HEK293 (cell line): ENCODE data around the gene FXYD5.

Experiments
- CTCF ChIA-PET: fragments of 350-600 bp; formaldehyde crosslinking; extraction: SDS; loops from one replicate; lab custom pipeline; 2021; ENCODE audit warnings: antibody characterized with exemption; lab: Yijun Ruan, JAX
- POLR2A ChIA-PET: fragments of 300-600 bp; formaldehyde crosslinking; extraction: SDS; loops from one replicate; lab custom pipeline; 2020; ENCODE audit warnings: antibody characterized with exemption, inconsistent platforms; lab: Yijun Ruan, JAX
- H3K27ac ChIP-seq: fragments of 200-500 bp; sonication (Bioruptor generic); 2 replicates; pipeline ENCODE4 v1.5.1; 2014; ENCODE audit warnings: low read depth, low read length, control low read depth, inconsistent platforms; ENCODE audit errors: extremely low read depth
- H3K36me3 ChIP-seq, 2 experiments: fragments of 200-500 bp in 1 of 2; sonication (Bioruptor generic) in 1 of 2; 1 replicate in 1 of 2; 2 replicates in 1 of 2; pipeline ENCODE4 v1.5.1; 2014 to 2017; ENCODE audit warnings: inconsistent platforms in 2 of 2, low read length in 2 of 2; ENCODE audit not compliant: control insufficient read depth in 2 of 2, insufficient read depth in 1 of 2
- H3K4me1 ChIP-seq: fragments of 200-500 bp; sonication (Bioruptor generic); 2 replicates; pipeline ENCODE4 v1.5.1; 2014; ENCODE audit warnings: mild to moderate bottlenecking, low read length, inconsistent platforms; ENCODE audit not compliant: control insufficient read depth, insufficient read depth
- H3K4me3 ChIP-seq: 2 replicates; pipeline ENCODE4 v1.5.1; 2011; ENCODE audit warnings: low read depth, mild to moderate bottlenecking, control low read depth, low read length, moderate library complexity
- H3K9me3 ChIP-seq: fragments of 200-500 bp; sonication (Bioruptor generic); 2 replicates; pipeline ENCODE4 v1.5.1; 2014; ENCODE audit warnings: low read depth, low read length, inconsistent platforms; ENCODE audit not compliant: control insufficient read depth, insufficient read depth
- BCL11B ChIP-seq: fragments of 450-650 bp; formaldehyde crosslinking; IDR thresholded peaks from 2 replicates; pipeline ENCODE4 v1.5.1; 2016; ENCODE audit warnings: low read depth, missing biosample characterization, missing genetic modification characterization
- EGR2 ChIP-seq: fragments of 450-650 bp; formaldehyde crosslinking; IDR thresholded peaks from 2 replicates; pipeline ENCODE4 v1.5.1; 2016; ENCODE audit warnings: low read depth, missing biosample characterization, missing genetic modification characterization
- IKZF3 ChIP-seq: fragments of 450-650 bp; IDR thresholded peaks from 2 replicates; pipeline ENCODE4 v1.5.0; 2018; ENCODE audit warnings: missing biosample characterization, mild to moderate bottlenecking, missing genetic modification characterization, moderate library complexity
- KLF8 ChIP-seq: fragments of 450-650 bp; formaldehyde crosslinking; IDR thresholded peaks from 2 replicates; pipeline ENCODE4 v1.5.1; 2016; ENCODE audit warnings: missing biosample characterization, missing genetic modification characterization
- PRDM2 ChIP-seq: fragments of 450-650 bp; formaldehyde crosslinking; IDR thresholded peaks from 2 replicates; pipeline ENCODE4 v1.5.1; 2016; ENCODE audit warnings: missing biosample characterization, missing genetic modification characterization, borderline replicate concordance
- REST ChIP-seq: fragments of 450-650 bp; formaldehyde crosslinking; IDR thresholded peaks from 2 replicates; pipeline ENCODE4 v1.5.1; 2016; ENCODE audit warnings: missing biosample characterization, missing genetic modification characterization
- SP2 ChIP-seq: fragments of 450-650 bp; formaldehyde crosslinking; IDR thresholded peaks from 2 replicates; pipeline ENCODE4 v1.5.1; 2016; ENCODE audit warnings: missing biosample characterization, missing genetic modification characterization
- ZFHX2 ChIP-seq: fragments of 450-650 bp; formaldehyde crosslinking; conservative IDR thresholded peaks from 2 replicates; pipeline ENCODE4 v1.5.1; 2016; ENCODE audit warnings: missing biosample characterization, missing genetic modification characterization
- ZNF169 ChIP-seq: fragments of 450-650 bp; formaldehyde crosslinking; IDR thresholded peaks from 2 replicates; pipeline ENCODE4 v1.5.1; 2016; ENCODE audit warnings: missing biosample characterization, missing genetic modification characterization
- ZNF214 ChIP-seq: fragments of 450-650 bp; formaldehyde crosslinking; IDR thresholded peaks from 2 replicates; pipeline ENCODE4 v1.5.1; 2017; ENCODE audit warnings: missing biosample characterization, mild to moderate bottlenecking, missing genetic modification characterization, borderline replicate concordance
- ZNF280C ChIP-seq: fragments of 450-650 bp; formaldehyde crosslinking; IDR thresholded peaks from 2 replicates; pipeline ENCODE4 v1.5.1; 2016; ENCODE audit warnings: missing biosample characterization, missing genetic modification characterization
- ZNF335 ChIP-seq: fragments of 450-650 bp; formaldehyde crosslinking; conservative IDR thresholded peaks from 2 replicates; pipeline ENCODE4 v1.5.1; 2016; ENCODE audit warnings: missing biosample characterization, missing genetic modification characterization
- ZNF362 ChIP-seq: fragments of 450-650 bp; formaldehyde crosslinking; IDR thresholded peaks from 2 replicates; pipeline ENCODE4 v1.5.1; 2016; ENCODE audit warnings: missing biosample characterization, missing genetic modification characterization
- ZNF416 ChIP-seq: fragments of 450-650 bp; formaldehyde crosslinking; IDR thresholded peaks from 2 replicates; pipeline ENCODE4 v1.5.1; 2016; ENCODE audit warnings: missing biosample characterization, missing genetic modification characterization
- ZNF488 ChIP-seq: fragments of 450-650 bp; formaldehyde crosslinking; IDR thresholded peaks from 2 replicates; pipeline ENCODE4 v1.5.1; 2016; ENCODE audit warnings: missing biosample characterization, missing genetic modification characterization
- ZNF677 ChIP-seq: fragments of 450-650 bp; IDR thresholded peaks from 2 replicates; pipeline ENCODE4 v1.5.0; 2018; ENCODE audit warnings: missing biosample characterization, mild to moderate bottlenecking, missing genetic modification characterization, moderate library complexity
- ZNF692 ChIP-seq: fragments of 450-650 bp; formaldehyde crosslinking; IDR thresholded peaks from 2 replicates; pipeline ENCODE4 v1.5.1; 2016; ENCODE audit warnings: missing biosample characterization, missing genetic modification characterization
- ZNF76 ChIP-seq: fragments of 450-650 bp; formaldehyde crosslinking; IDR thresholded peaks from 2 replicates; pipeline ENCODE4; 2016; ENCODE audit warnings: low read depth, missing biosample characterization, missing genetic modification characterization, borderline replicate concordance

Gene FXYD5

GRCh38 chr19:35141837-35142605 lies 12.5 kb upstream of the FXYD5 start (continued):
- TF ChIP-seq ZNF214 (tag by site-specific recombination) (no peak), ZNF677 (tag by site-specific recombination) (no peak), ZNF362 (tag by site-specific recombination) (no peak), REST (no peak), IKZF3 (peak; percentile 86), ZNF416 (no peak)

GRCh38 chr19:35142606-35143230 lies 11.8 kb upstream of the FXYD5 start:
- Histone ChIP-seq H3K9me3 (no peaks in the 10 kb centered on the region), H3K4me3 (no peak overlapping the region), H3K36me3 (no peaks in the 10 kb centered on the region; a peak in 1 of 3 replicates), H3K4me1 (peaks cover 31% of the 10 kb centered on the region), H3K27ac (no peak overlapping the region)
- ChIA-PET CTCF (interaction anchor here (0.6 to 4.7 kb wide), 46 partner anchors 11 to 494 kb away, joined by 3 to 82 read pairs (median 6); partner anchors contain the start of genes FAM187B, FXYD3, FXYD5 and ZNF792), POLR2A (interaction anchor here (0.6 to 1.9 kb wide), 6 partner anchors 18 to 465 kb away, joined by 3 to 21 read pairs (median 6); partner anchors contain the start of gene ZNF302)
- TF ChIP-seq ZNF692 = peak; percentile 97
- no peak for TF ChIP-seq ZNF488 (tag by site-specific recombination)
- peak; percentile 97 for TF ChIP-seq ZFHX2
- TF ChIP-seq KLF8 (tag by site-specific recombination) = peak; percentile 79
- no peak for TF ChIP-seq ZNF416
- TF ChIP-seq PRDM2 (tag by site-specific recombination) = no peak
- TF ChIP-seq BCL11B (tag by site-specific recombination) = 0 out of 2 replicates have a peak, but pooled peaks have one; percentile 28
- peak; percentile 94 for TF ChIP-seq EGR2
- no peak for TF ChIP-seq ZNF280C (tag by site-specific recombination)
- 0 out of 2 replicates have a peak, but pooled peaks have one; percentile 36 for TF ChIP-seq ZNF76 (tag by site-specific recombination)
- no peak for TF ChIP-seq ZNF169 (tag by site-specific recombination)
- peak; percentile 88 for TF ChIP-seq SP2 (tag by site-specific recombination)
- TF ChIP-seq ZNF335 (tag by site-specific recombination) = peak; percentile 65
